Rectal smooth muscle tissue (tissue), 1 donor: Measurements from ENCODE around the gene AXIN2.
"Not testable (repeated sequence)": the region's sequence is repeated elsewhere in the genome, so short reads cannot be mapped to it uniquely, and the experiment has no call there.

Experiments used
- H3K27ac ChIP-seq: one replicate; pipeline ENCODE4 v1.7.0; 2013; ENCODE audit warnings: low read depth, low read length, inconsistent platforms
- H3K27me3 ChIP-seq: one replicate; pipeline ENCODE4 v1.7.0; 2013; ENCODE audit warnings: low read length; ENCODE audit not compliant: control insufficient read depth, insufficient read depth
- H3K36me3 ChIP-seq: one replicate; pipeline ENCODE4 v1.7.0; 2013; ENCODE audit warnings: low read length; ENCODE audit not compliant: control insufficient read depth, insufficient read depth
- H3K4me1 ChIP-seq: one replicate; pipeline ENCODE4 v1.7.0; 2013; ENCODE audit warnings: low read length; ENCODE audit not compliant: control insufficient read depth, insufficient read depth
- H3K4me3 ChIP-seq: one replicate; pipeline ENCODE4 v1.7.0; 2013; ENCODE audit warnings: low read length
- H3K9ac ChIP-seq: one replicate; pipeline ENCODE4 v1.7.0; 2013; ENCODE audit warnings: low read length

The AXIN2 gene

DNA sequence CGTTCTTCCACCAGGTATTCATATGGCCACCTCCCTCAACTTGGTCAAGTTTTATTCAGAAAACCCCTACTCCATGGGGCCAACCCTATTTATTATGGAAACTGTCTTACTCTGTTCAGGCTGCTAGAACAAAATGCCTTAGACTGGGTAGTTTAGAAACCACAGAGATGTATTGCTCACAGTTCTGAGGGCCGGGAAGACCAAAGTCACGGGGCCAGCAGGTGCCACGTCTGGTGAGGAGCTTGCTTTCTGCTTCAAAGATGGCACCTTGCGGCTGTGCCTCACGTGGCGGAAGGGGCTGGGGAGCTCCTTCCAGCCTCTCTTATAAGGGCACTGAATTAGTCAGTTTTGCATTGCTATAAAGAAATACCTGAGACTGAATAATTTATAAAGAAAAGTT lies 74.3 kb downstream of the AXIN2 start:
- H3K4me3 ChIP-seq: no peak overlapping the region
- H3K4me1 ChIP-seq: no peaks in the 10 kb centered on the region
- no peaks in the 10 kb centered on the region for H3K36me3 ChIP-seq
- no peak overlapping the region for H3K9ac ChIP-seq
- no peaks in the 10 kb centered on the region for H3K27me3 ChIP-seq
- H3K27ac ChIP-seq: no peak overlapping the region

DNA sequence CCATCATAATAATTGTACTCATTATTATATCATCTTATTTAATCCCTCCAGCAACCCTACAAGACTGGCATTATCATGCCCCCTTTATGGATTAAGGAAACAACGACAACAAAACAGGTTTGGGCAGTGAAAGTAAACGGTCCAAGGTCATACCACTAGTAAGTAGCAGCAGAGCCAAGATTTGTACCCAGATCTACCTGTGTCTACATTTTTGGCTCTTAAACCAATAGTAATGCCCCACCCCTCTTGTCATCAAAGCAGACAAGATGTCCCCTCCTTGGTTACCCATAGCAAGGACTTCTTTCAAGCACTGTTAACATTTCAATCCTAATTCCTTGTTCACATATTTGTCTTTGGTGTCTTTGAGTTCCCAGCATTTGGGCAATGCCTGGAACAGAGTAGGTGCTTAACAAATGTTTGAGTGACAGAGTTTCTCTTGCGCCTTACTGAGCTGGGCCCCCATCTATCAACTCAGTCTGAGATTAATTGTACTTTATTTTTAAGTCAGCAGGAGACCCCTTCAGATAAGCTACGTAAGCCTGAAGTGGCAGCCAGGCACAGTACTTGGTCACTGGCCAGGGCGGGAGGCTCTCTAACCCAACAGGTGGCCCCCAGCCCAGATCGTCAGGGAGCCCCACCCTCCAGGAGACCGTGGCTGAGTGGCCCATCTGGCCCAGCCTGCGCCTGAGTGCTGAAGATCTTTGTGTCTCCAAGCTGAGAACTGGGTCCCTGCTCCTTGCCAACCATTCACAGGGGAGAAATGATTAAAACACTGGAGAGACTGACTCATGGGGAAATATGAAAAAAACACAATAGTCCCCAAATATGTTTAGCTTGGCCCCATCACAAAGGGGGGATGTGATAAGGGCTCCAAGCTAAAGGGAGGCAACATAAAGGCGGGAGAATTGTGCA lies 75.8 kb downstream of the AXIN2 start:
- no peak overlapping the region for H3K9ac ChIP-seq
- no peak overlapping the region for H3K27ac ChIP-seq

DNA sequence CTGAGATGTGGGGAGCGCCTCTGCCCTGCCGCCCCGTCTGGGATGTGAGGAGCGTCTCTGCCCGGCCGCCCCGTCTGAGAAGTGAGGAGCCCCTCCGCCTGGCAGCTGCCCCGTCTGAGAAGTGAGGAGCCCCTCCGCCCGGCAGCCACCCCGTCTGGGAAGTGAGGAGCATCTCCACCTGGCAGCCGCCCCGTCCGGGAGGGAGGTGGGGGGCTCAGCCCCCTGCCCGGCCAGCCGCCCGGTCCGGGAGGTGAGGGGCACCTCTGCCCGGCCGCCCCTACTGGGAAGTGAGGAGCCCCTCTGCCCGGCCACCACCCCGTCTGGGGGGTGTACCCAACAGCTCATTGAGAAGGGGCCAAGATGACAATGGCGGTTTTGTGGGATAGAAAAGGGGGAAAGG lies 77.0 kb downstream of the AXIN2 start:
- H3K9ac ChIP-seq, H3K27me3 ChIP-seq, H3K4me3 ChIP-seq, H3K4me1 ChIP-seq, H3K27ac ChIP-seq, H3K36me3 ChIP-seq: not testable (repeated sequence)

More for the DNA sequence above, 75.8 kb downstream of the AXIN2 start:
- Histone ChIP-seq H3K36me3 (no peaks in the 10 kb centered on the region), H3K4me1 (no peaks in the 10 kb centered on the region), H3K4me3 (no peak overlapping the region), H3K27me3 (no peaks in the 10 kb centered on the region)

DNA sequence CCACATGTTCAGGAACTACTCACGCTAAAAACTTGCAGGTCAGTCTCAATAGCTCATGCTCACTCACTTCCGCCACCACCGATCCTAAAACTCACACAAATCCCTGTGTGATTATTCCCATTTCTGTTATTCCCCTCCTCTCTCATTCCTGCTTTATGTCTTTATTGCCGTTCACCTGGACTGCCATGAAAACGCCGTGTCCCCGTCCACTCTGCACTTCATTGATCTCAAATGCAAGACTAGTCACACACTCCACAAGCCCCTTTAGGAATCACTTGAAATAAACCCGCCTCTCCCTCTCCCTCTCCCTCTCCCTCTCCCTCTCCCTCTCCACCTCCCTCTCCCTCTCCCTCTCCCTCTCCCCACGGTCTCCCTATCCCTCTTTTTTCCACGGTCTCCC lies 78.0 kb downstream of the AXIN2 start:
- H3K4me3 ChIP-seq: no peak overlapping the region
- H3K36me3 ChIP-seq: no peaks in the 10 kb centered on the region
- H3K27ac ChIP-seq: no peak overlapping the region
- no peaks in the 10 kb centered on the region for H3K4me1 ChIP-seq
- H3K27me3 ChIP-seq: no peaks in the 10 kb centered on the region
- no peak overlapping the region for H3K9ac ChIP-seq

DNA sequence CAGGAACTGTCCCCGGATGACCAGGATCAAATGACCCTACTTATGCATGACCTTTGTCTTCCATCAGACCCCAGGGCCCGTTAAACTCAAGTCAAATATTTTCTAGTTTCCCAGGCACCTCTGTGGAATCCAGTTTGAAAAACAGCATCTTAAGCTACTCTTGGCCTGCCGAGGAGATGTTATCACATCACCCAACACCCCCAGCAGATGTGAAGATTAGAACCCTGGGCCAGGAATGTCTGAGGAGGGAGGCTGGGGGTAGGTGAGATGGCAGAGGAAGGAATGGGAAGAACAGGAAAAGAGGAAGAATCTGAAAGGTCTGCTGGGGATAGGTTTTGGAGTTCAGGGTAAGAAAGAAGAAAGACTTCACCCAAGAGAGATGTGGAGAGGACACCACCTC lies 79.2 kb downstream of the AXIN2 start:
- Histone ChIP-seq H3K27me3 (no peaks in the 10 kb centered on the region), H3K4me1 (no peaks in the 10 kb centered on the region), H3K4me3 (no peak overlapping the region), H3K9ac (no peak overlapping the region), H3K36me3 (no peaks in the 10 kb centered on the region), H3K27ac (no peak overlapping the region)

DNA sequence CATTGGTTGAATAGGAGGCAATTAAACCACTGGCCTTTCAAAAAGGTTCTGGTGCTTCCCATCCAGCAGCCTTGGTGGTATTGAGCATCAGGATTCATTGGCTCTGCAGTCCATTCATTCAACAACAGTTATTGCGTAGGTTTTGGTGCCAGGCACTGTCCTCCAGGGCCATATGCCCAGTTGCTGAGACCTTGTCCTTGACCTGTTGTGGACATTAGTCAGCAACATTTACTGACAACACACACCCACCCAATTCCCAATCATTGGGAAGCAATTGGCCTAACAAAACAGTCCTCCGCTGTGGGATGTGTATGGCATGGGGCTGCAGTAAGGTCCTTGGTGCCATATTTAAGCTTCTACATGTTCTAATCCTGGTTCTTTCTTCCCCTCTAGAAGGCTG lies 82.2 kb downstream of the AXIN2 start:
- Histone ChIP-seq H3K9ac (no peak overlapping the region), H3K4me1 (no peaks in the 10 kb centered on the region), H3K27me3 (no peaks in the 10 kb centered on the region), H3K4me3 (no peak overlapping the region), H3K27ac (no peak overlapping the region), H3K36me3 (no peaks in the 10 kb centered on the region)
